Kidney epithelial cell (primary cell): ENCODE measurements around the gene FAM210A. TPM values are rescaled to one million over a fixed set of nuclear protein-coding genes. Genes with fewer than 3 reads are reported as not detected.

Experiments used
- DNase-seq: peaks from one replicate; pipeline ENCODE4 v3.0.0-alpha.2; 2010; ENCODE audit warnings: low read depth
- H3K27me3 ChIP-seq: 2 replicates; pipeline ENCODE4 v1.6.0; 2011; ENCODE audit warnings: low read length; ENCODE audit not compliant: control insufficient read depth, insufficient read depth
- H3K36me3 ChIP-seq: 2 replicates; pipeline ENCODE4 v1.5.1; 2011; ENCODE audit warnings: low read length; ENCODE audit not compliant: control insufficient read depth, insufficient read depth
- H3K4me3 ChIP-seq: 2 replicates; pipeline ENCODE4 v1.5.1; 2011; ENCODE audit warnings: low read depth, mild to moderate bottlenecking, control low read depth, low read length
- total RNA-seq: library from RNA; depleted of rRNA; stranded (reverse); fragments of >200 nt; gene quantifications from 2 replicates; pipeline ENCODE4 v1.2.3, GENCODE V29; 2015
- TF ChIP-seq, protein P1 (sequence below): IDR thresholded peaks from 2 replicates; pipeline ENCODE4 v1.5.1; 2011; ENCODE audit warnings: mild to moderate bottlenecking, moderate library complexity, low read length, control low read depth, inconsistent platforms; ENCODE audit not compliant: insufficient read depth, poor library complexity, severe bottlenecking

The FAM210A gene
- total RNA-seq, 1 donor from 2014 or later = 13.6 TPM

DNA sequence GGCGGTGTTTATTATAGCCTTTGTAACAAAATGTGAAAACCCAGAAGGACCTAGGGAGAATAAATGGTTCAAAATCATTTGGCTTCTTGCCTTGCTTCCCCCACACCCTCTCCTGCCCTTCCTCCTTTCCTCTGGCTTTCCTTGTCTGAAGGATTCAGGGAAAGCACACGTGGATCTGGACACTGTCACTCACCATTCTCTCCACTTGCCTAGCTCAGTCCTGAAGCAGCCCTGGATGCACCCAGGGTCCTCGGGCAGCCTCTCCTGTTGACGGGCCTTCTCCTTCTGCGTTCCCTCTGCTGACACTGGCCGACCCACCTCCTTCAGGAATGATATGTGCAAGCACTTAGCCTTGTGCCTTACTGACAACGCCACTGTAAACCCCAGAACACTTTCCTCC, 68.4 kb downstream of the FAM210A start:
- no peak for DNase-seq
- TF ChIP-seq, protein P1, sequence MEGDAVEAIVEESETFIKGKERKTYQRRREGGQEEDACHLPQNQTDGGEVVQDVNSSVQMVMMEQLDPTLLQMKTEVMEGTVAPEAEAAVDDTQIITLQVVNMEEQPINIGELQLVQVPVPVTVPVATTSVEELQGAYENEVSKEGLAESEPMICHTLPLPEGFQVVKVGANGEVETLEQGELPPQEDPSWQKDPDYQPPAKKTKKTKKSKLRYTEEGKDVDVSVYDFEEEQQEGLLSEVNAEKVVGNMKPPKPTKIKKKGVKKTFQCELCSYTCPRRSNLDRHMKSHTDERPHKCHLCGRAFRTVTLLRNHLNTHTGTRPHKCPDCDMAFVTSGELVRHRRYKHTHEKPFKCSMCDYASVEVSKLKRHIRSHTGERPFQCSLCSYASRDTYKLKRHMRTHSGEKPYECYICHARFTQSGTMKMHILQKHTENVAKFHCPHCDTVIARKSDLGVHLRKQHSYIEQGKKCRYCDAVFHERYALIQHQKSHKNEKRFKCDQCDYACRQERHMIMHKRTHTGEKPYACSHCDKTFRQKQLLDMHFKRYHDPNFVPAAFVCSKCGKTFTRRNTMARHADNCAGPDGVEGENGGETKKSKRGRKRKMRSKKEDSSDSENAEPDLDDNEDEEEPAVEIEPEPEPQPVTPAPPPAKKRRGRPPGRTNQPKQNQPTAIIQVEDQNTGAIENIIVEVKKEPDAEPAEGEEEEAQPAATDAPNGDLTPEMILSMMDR = no peak
- no peak overlapping the region for H3K4me3 ChIP-seq
- no peaks in the 10 kb centered on the region for H3K36me3 ChIP-seq
- peaks cover 4% of the 10 kb centered on the region for H3K27me3 ChIP-seq

DNA sequence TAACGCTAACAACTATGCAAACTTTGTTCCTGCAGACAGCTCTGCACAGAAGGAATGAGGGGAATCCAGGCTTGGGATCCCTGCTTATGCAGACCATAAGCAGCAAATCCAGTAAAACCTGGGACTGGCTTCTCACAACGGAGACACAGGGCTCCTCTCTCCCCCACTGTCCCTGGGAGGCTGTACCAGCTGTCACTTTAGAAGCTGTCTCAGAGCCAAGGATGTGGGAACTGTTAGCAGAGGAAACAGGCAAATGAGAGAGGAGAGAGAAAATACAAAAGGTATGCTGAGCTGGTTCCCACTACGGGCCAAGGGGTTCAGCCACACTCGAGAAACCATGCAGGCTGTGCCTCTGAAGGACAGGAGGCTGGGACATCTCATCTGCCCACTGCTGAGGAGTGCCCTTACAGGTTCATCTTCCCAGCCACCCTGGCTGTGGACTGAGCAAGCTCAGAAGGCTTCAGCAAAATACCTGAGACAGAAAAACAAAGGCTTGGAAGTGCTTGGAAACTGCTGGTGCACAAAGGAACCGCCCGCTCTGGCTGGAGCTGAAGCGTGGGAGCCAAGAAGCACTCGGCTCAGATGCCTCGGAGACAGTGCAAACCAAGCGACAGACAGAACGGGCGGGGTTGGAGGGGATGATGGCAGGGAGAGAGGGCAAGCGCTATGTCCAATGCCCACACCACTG, 72.5 kb downstream of the FAM210A start:
- Histone ChIP-seq H3K4me3 (no peak overlapping the region), H3K27me3 (peaks cover 4% of the 10 kb centered on the region), H3K36me3 (no peaks in the 10 kb centered on the region)
- DNase-seq = no peak
- TF ChIP-seq, protein P1 = no peak

DNA sequence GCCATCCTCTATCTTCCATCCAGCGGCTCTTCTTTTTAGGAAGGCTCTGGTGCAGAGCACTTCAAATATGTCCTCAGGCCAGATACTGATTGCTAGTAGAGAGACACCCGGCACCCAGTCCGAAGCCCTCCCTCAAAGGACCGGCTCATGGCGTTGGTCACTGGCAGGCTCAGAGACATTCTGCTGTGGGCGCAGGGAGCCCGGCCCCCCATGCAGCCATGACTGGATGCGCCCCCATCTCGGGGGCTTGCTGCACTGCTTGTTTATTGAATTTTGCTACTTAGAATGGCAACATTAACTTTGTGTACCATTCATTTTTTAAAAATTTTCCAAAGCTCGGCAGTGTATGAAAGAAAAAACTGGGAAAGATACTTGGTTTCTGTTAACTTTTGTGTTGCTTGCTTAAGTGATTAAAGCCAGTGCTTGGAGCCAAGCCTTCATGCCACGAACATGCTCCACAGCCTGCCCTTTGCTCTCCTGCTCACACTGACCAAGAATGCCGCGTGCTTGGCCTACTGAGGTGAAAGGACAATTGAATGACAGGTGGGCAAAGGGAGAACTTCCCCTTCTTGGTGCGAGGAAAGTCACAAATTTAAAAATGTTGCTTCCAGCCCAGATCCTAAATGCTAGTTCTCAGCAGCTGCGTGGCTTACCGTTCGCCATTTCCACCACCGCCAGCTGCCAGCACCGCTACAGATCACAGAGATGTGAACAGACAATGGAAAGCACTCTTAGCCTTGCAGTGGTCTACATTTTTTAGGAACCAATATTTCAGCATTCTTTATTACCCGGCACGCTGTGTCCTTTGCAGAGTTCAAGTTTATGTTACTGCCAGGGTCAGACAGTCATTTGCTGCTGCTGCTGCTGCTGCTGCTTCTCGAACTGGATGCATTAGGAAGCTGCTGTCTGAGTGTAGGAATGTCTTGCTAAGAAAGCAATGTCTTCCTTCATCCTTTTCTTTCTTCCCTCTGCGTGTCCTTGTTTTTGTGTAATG, 76.7 kb downstream of the FAM210A start:
- no peak for DNase-seq
- Histone ChIP-seq H3K27me3 (peaks cover 4% of the 10 kb centered on the region), H3K4me3 (no peak overlapping the region), H3K36me3 (no peaks in the 10 kb centered on the region)
- TF ChIP-seq, protein P1 = no peak

DNA sequence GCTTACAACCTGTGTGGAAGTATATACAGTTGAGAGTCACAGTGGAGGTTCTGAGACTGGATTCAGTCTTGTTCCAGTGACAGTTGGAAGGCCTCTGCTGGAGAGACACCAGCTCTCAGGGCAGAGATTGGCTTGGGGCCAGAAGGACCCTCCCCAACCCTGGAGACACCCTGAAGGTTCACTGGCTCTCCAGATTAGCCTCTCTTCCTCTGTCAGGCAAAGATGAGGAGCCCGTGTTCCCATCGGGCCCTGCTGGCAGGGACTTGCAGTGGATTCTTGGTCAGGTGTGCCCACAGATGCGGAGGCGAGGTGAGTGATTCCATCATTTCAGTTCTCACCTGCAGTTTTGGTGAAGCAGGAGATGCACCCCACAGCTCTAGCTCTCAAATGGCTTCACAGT, 78.6 kb downstream of the FAM210A start:
- TF ChIP-seq, protein P1 = no peak

DNA sequence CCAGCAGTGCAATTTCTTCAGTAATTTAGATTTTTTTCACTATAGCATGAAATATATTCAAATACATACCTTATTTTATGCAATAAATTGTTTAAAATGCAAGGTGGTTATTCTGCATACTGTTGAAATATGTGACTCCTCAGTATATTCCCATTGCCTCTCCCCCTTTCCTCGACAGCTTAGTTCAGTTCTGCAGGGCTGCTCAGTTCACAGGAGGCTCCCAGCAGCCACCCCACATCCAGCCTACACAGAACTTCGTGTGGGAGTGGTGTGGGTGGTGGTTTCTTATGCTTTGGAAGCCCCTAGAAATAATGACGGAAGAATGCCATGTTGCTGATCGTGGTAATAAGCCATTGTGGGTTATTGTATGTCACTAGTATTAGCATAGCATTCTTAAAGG, 79.7 kb downstream of the FAM210A start:
- peaks cover 6% of the 10 kb centered on the region for H3K27me3 ChIP-seq
- DNase-seq = no peak
- TF ChIP-seq, protein P1 = no peak
- no peaks in the 10 kb centered on the region for H3K36me3 ChIP-seq
- H3K4me3 ChIP-seq = no peak overlapping the region

More for the DNA sequence above, 78.6 kb downstream of the FAM210A start:
- H3K36me3 ChIP-seq = no peaks in the 10 kb centered on the region
- DNase-seq = no peak
- H3K27me3 ChIP-seq = no peaks in the 10 kb centered on the region
- no peak overlapping the region for H3K4me3 ChIP-seq
